ENCODE results near the gene CD300LF.

DNA sequence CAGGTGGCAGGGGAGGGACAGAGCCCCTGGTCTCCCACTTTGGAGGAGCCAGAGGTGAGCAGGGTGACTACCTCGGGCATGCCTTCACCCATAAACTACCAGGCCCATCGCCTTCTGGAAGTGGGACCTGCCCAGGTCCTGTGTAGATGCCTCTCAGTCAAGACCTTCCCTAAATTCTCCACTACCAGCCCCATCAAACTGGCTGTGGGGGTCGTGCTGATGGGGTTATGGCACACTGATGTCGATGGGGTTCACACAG lies 18.6 kb upstream of the CD300LF start:
- no peak for TF ChIP-seq POLR2A (IDR thresholded peaks at IDR 0.05)
- TF ChIP-seq, protein P1, sequence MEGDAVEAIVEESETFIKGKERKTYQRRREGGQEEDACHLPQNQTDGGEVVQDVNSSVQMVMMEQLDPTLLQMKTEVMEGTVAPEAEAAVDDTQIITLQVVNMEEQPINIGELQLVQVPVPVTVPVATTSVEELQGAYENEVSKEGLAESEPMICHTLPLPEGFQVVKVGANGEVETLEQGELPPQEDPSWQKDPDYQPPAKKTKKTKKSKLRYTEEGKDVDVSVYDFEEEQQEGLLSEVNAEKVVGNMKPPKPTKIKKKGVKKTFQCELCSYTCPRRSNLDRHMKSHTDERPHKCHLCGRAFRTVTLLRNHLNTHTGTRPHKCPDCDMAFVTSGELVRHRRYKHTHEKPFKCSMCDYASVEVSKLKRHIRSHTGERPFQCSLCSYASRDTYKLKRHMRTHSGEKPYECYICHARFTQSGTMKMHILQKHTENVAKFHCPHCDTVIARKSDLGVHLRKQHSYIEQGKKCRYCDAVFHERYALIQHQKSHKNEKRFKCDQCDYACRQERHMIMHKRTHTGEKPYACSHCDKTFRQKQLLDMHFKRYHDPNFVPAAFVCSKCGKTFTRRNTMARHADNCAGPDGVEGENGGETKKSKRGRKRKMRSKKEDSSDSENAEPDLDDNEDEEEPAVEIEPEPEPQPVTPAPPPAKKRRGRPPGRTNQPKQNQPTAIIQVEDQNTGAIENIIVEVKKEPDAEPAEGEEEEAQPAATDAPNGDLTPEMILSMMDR (IDR thresholded peaks at IDR 0.05), result no peak
